ENCODE results near the gene LRFN3. TPM values are rescaled to one million over a fixed set of nuclear protein-coding genes. Genes with fewer than 3 reads are reported as not detected.
"Not testable (repeated sequence)": the region's sequence is repeated elsewhere in the genome, so short reads cannot be mapped to it uniquely, and the experiment has no call there.

Gene LRFN3
- total RNA-seq, 4 donors from 2014 or later: 12.1 to 48.6 (median 16.6) TPM

- peaks cover 0 to 7% (median 0%) of the 10 kb centered on the region in 4 donors for H3K4me1 ChIP-seq
- no peaks in the 10 kb centered on the region for H3K9me3 ChIP-seq
- H3K27ac ChIP-seq: peak overlapping the region; percentile 54 to 94 (median 64)
- intact Hi-C loops (cut with DNase I; ENCODE audit: low total_unique reads) (no loop called here), in situ Hi-C loops (cut with MboI; ENCODE audit: low pct_ligation_motif_present in 1 of 4, low pct_unique_long_range_greater_than_20kb in 1 of 4, low sequenced_read_pairs in 3 of 4) (no loop called here)
- DNase-seq: peak; percentile 68
- TF ChIP-seq POLR2A (IDR thresholded peaks at IDR 0.05) (no peak), CTCF (IDR thresholded peaks at IDR 0.05) (no peak), POLR2AphosphoS5 (IDR thresholded peaks at IDR 0.05) (peak; percentile 11 to 43 (median 34)), EP300 (IDR thresholded peaks at IDR 0.05; ENCODE audit: low read depth) (no peak)
- H3K27me3 ChIP-seq: no peaks in the 10 kb centered on the region
- no peaks in the 10 kb centered on the region for H3K36me3 ChIP-seq
- H3K4me3 ChIP-seq: no peak overlapping the region
- 57 to 67% methylated on average over 8 to 10 of the region's 10 CpGs for WGBS, 2 donors (ENCODE audit: low coverage in 1 of 2)
Observed at GRCh38 chr19:35908973-35909683, 27.0 kb upstream of the LRFN3 start.

GRCh38 chr19:35909684-35910035, 26.5 kb upstream of the LRFN3 start:
- no peaks in the 10 kb centered on the region for H3K27me3 ChIP-seq
- intact Hi-C loops (cut with DNase I; ENCODE audit: low total_unique reads): no loop called here
- 72% methylated on average over 6 of the region's 6 CpGs; no CpG with 5 or more reads in 1 of the 2 donors for WGBS, 2 donors (ENCODE audit: low coverage in 1 of 2)
- no peaks in the 10 kb centered on the region for H3K9me3 ChIP-seq
- no peak for DNase-seq
- TF ChIP-seq EP300 (IDR thresholded peaks at IDR 0.05; ENCODE audit: low read depth): no peak
- TF ChIP-seq POLR2A (IDR thresholded peaks at IDR 0.05): no peak
- no peak for TF ChIP-seq POLR2AphosphoS5 (IDR thresholded peaks at IDR 0.05)
- no peak for TF ChIP-seq CTCF (IDR thresholded peaks at IDR 0.05)
- no peaks in the 10 kb centered on the region for H3K36me3 ChIP-seq
- in situ Hi-C loops (cut with MboI; ENCODE audit: low pct_ligation_motif_present in 1 of 4, low pct_unique_long_range_greater_than_20kb in 1 of 4, low sequenced_read_pairs in 3 of 4): no loop called here
- peaks cover 0 to 7% (median 0%) of the 10 kb centered on the region in 4 donors for H3K4me1 ChIP-seq
- peak overlapping the region; percentile 44 to 65 (median 48) for H3K27ac ChIP-seq
- no peak overlapping the region for H3K4me3 ChIP-seq

- H3K4me3 ChIP-seq; H3K27me3 ChIP-seq; H3K4me1 ChIP-seq; H3K36me3 ChIP-seq; intact Hi-C loops (cut with DNase I; ENCODE audit: low total_unique reads); H3K9me3 ChIP-seq; in situ Hi-C loops (cut with MboI; ENCODE audit: low pct_ligation_motif_present in 1 of 4, low pct_unique_long_range_greater_than_20kb in 1 of 4, low sequenced_read_pairs in 3 of 4); DNase-seq: not testable (repeated sequence)
- peak overlapping the region in 1 of 4 donors; percentile 65 for H3K27ac ChIP-seq
- 91 to 95% methylated on average over 6 to 14 of the region's 14 CpGs for WGBS, 2 donors (ENCODE audit: low coverage in 1 of 2)
Observed at GRCh38 chr19:35910355-35910754, 25.8 kb upstream of the LRFN3 start.

- no peaks in the 10 kb centered on the region for H3K9me3 ChIP-seq
- in situ Hi-C loops (cut with MboI; ENCODE audit: low pct_ligation_motif_present in 1 of 4, low pct_unique_long_range_greater_than_20kb in 1 of 4, low sequenced_read_pairs in 3 of 4) (no loop called here), intact Hi-C loops (cut with DNase I; ENCODE audit: low total_unique reads) (no loop called here)
- 56% methylated on average over 3 of the region's 3 CpGs; no CpG with 5 or more reads in 1 of the 2 donors for WGBS, 2 donors (ENCODE audit: low coverage in 1 of 2)
- no peaks in the 10 kb centered on the region for H3K27me3 ChIP-seq
- no peaks in the 10 kb centered on the region for H3K36me3 ChIP-seq
- H3K4me1 ChIP-seq: peaks cover 0 to 5% (median 0%) of the 10 kb centered on the region in 4 donors
- TF ChIP-seq POLR2AphosphoS5 (IDR thresholded peaks at IDR 0.05): no peak
- TF ChIP-seq POLR2A (IDR thresholded peaks at IDR 0.05): no peak
- TF ChIP-seq EP300 (IDR thresholded peaks at IDR 0.05; ENCODE audit: low read depth): no peak
- no peak overlapping the region for H3K27ac ChIP-seq
- H3K4me3 ChIP-seq: no peak overlapping the region
- no peak for DNase-seq
Observed at GRCh38 chr19:35911173-35911572, 25.0 kb upstream of the LRFN3 start.

GRCh38 chr19:35911790-35912189, 24.4 kb upstream of the LRFN3 start:
- H3K27ac ChIP-seq: no peak overlapping the region
- H3K36me3 ChIP-seq: no peaks in the 10 kb centered on the region
- no peak for TF ChIP-seq POLR2A (IDR thresholded peaks at IDR 0.05)
- in situ Hi-C loops (cut with MboI; ENCODE audit: low pct_ligation_motif_present in 1 of 4, low pct_unique_long_range_greater_than_20kb in 1 of 4, low sequenced_read_pairs in 3 of 4) (no loop called here), intact Hi-C loops (cut with DNase I; ENCODE audit: low total_unique reads) (no loop called here)
- no peak for DNase-seq
- H3K4me3 ChIP-seq: no peak overlapping the region
- WGBS, 2 donors (ENCODE audit: low coverage in 1 of 2): 54% methylated on average over 4 of the region's 5 CpGs; no CpG with 5 or more reads in 1 of the 2 donors
- H3K9me3 ChIP-seq: no peaks in the 10 kb centered on the region
- H3K4me1 ChIP-seq: no peaks in the 10 kb centered on the region
- no peaks in the 10 kb centered on the region for H3K27me3 ChIP-seq

Measured in transverse colon (tissue), 4 donors.